Choroid plexus epithelial cell (primary cell): ENCODE results near the gene TUNAR.

ENCODE experiments used
- DNase-seq: peaks from one replicate; pipeline ENCODE4 v3.0.0-alpha.2; 2010; ENCODE audit warnings: low read depth
- H3K4me3 ChIP-seq: 2 replicates; pipeline ENCODE4 v1.5.1; 2011; ENCODE audit warnings: low read depth, mild to moderate bottlenecking, control low read depth, low read length, moderate library complexity
- CTCF ChIP-seq: conservative IDR thresholded peaks from 2 replicates; pipeline ENCODE4 v1.5.1; 2011; ENCODE audit warnings: low read depth, mild to moderate bottlenecking, control low read depth, inconsistent platforms, low read length, moderate library complexity

The TUNAR gene

GRCh38 chr14:95870772-95871171, 5.9 kb upstream of the TUNAR start:
- no peak for DNase-seq
- no peak for TF ChIP-seq CTCF
- H3K4me3 ChIP-seq = no peak overlapping the region

GRCh38 chr14:95871531-95871930, 5.1 kb upstream of the TUNAR start:
- no peak overlapping the region for H3K4me3 ChIP-seq
- DNase-seq = no peak
- no peak for TF ChIP-seq CTCF

- no peak overlapping the region for H3K4me3 ChIP-seq
- no peak for DNase-seq
- TF ChIP-seq CTCF = no peak
These were observed 3.9 kb upstream of the TUNAR start for GRCh38 chr14:95872777-95873176.

GRCh38 chr14:95875831-95876760, 536 bp upstream of the TUNAR start:
- no peak for DNase-seq
- TF ChIP-seq CTCF = no peak
- H3K4me3 ChIP-seq = no peak overlapping the region

GRCh38 chr14:95877633-95878032, 1.0 kb downstream of the TUNAR start:
- no peak for TF ChIP-seq CTCF
- H3K4me3 ChIP-seq = no peak overlapping the region
- DNase-seq = no peak

- TF ChIP-seq CTCF = no peak
These were observed 7.7 kb downstream of the TUNAR start for GRCh38 chr14:95884377-95884776.

GRCh38 chr14:95885278-95885677, 8.6 kb downstream of the TUNAR start:
- no peak for TF ChIP-seq CTCF
- no peak for DNase-seq
- no peak overlapping the region for H3K4me3 ChIP-seq

More at GRCh38 chr14:95884377-95884776, 7.7 kb downstream of the TUNAR start:
- H3K4me3 ChIP-seq = no peak overlapping the region
- no peak for DNase-seq
